HG03045 (cell line): Measurements from ENCODE around the gene IPO5.

Source experiments
- ATAC-seq: cut with Tn5 transposase; IDR thresholded peaks from one replicate; pipeline ENCODE4 v1.9.1; 2021; ENCODE audit warnings: mild to moderate bottlenecking, moderate library complexity; ENCODE audit not compliant: unreplicated experiment

Gene IPO5

DNA sequence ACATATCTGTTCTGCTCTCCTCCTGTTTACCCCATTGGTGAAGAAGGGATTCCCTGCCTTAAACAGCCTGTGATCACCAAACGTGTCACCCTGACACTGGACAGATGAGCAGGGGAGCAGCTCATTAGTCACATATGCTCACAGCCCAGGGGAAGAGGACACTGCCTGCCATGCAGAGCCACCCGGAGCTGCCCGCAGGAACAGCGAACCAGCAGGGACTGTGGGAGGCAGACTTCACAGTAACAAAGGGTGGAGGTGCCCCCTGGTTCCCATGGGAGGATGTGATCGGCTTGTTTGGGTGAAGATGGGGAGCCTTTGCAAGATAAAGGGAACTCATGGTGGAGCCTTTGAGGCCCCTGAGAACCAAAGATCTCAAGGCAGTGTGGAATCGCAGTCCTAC lies 100.8 kb downstream of the IPO5 start:
- ATAC-seq: no peak

- ATAC-seq: no peak
Observed at GRCh38 chr13:98055623-98056022, 102.1 kb downstream of the IPO5 start.

DNA sequence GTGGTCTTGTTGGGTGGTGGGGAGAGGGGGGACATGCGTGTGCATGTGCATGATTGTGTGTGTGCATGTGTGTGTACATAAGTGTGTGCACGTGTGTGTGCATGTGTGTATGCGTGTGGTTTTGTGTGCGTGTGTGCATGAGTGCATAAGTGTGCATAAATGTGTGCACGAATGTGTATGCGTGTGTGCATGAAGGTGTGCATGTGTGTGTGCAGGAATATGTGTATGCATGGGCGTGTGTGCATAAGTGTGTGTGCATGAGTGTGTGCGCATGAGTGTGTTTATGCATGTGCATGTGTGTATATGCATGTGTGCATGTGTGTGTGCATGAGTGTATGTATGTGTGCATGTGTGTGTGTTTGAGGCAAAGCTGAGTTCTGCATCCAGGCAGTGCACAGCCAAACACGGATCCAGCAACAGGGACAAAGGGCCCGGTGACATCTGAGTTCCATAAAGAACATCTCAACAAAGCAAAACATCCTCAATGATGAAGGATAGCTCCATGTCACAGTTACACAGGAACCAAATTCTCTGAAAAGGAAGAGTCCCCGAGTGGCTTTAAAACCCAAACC lies 103.5 kb downstream of the IPO5 start:
- ATAC-seq: no peak

GRCh38 chr13:98059276-98059675 lies 105.8 kb downstream of the IPO5 start:
- ATAC-seq: no peak

GRCh38 chr13:98060282-98060681 lies 106.8 kb downstream of the IPO5 start:
- ATAC-seq: no peak

- ATAC-seq: no peak
Observed at GRCh38 chr13:98065468-98065867, 112.0 kb downstream of the IPO5 start.

DNA sequence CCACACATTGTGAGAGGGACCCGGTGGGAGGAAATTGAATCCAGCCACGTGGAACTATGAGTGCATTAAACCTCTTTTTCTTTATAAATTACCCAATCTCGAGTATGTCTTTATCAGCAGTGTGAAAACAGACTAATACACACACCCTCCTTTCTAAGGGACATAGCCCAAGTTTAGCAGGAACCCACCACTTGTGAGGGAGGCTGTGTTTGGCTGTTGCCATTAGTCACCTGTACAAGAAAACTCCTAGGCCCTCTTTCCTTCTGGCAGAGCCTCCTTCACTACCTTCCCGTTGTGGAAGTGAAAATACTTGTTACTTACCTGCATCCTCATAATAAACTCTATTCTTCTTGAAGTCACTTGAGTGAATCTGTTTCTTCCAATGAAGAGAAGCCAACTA lies 113.2 kb downstream of the IPO5 start:
- no peak for ATAC-seq

GRCh38 chr13:98068521-98068920 lies 115.0 kb downstream of the IPO5 start:
- no peak for ATAC-seq

DNA sequence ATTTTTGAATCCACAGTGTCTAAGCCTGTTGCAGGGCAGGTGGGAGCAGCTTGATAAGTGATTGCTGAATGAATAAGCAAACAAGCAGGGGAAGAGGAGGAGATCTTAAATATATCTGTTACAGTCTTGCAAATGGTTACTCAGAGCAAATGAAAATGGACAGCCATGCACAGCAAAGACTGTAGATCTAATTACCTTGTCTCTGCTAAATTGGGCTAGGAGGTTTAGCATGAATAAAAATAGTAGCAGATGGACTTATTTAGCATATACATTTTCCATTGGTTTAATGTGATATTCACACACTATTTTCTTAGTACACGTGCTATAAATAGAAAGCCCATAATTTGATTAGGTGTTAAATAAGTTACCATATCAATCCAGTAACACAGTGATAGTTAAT lies 116.5 kb downstream of the IPO5 start:
- ATAC-seq: no peak

DNA sequence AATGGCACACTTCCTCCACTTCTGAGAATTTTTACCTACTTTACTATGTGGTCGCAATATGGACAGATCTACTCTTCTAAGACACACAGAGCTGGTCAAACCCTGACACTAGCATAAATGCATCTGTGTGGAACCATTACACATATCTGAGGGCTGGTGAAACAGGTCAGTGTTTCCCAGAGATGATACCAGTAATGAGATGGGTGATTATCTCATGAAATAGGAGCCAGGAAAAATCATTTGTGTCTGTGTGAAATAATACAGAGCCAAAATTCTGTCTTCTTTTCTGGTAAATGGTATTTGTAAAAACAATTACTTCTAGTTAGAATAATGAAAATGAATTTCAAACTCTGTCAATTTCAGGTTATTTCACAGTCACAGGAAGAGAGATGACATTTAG lies 117.8 kb downstream of the IPO5 start:
- ATAC-seq: no peak

DNA sequence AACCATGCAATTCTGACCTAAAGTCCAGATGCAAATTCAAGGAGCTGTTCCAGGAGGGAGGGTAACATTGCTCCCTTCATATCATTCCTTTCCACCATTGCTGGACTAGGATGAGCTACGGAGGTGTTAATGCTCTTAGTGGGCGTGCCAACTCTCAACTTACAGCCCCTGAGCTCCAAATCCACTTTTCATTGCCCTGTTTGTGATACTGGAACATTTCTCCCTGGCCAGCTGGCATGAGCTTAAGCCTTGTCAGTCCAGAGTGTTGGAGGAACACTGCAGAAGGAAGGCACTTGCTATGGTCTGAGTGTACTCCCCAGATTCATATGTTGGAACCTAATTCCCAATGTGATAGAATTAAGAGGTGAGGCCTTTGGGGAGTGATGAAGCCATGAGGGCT lies 119.0 kb downstream of the IPO5 start:
- ATAC-seq: no peak
